GM19372 (cell line): Measurements from ENCODE around the gene IL1F10.
"Not testable (repeated sequence)": the region's sequence is repeated elsewhere in the genome, so short reads cannot be mapped to it uniquely, and the experiment has no call there.

Experiments used
- ATAC-seq: cut with Tn5 transposase; IDR thresholded peaks from one replicate; pipeline ENCODE4 v1.9.1; 2021; ENCODE audit warnings: mild to moderate bottlenecking, low read depth, moderate library complexity; ENCODE audit not compliant: unreplicated experiment

IL1F10 gene

DNA sequence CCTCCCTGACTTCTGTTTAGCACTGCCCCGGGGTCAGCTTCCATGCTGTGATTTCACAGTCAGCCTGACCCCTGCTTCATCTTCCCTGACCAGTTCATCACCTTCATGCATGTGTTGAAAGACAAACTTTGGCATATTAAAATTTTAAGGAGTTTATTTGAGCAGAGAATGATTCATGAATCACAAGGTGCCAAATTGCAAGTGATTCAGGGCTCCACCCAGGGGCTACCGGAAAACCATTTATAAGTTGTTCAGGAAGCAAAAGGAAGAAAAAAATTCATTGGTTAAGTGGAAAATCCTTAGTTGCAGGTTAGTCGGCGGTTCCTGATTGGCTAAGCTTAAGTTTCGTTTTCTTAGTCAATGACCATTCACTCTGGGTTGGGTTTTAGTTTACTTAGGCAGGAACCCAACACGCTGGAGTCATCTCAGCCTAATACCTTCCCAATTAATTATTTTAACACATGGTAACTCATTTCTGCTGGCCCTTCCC, 10.6 kb downstream of the IL1F10 start:
- ATAC-seq = no peak

DNA sequence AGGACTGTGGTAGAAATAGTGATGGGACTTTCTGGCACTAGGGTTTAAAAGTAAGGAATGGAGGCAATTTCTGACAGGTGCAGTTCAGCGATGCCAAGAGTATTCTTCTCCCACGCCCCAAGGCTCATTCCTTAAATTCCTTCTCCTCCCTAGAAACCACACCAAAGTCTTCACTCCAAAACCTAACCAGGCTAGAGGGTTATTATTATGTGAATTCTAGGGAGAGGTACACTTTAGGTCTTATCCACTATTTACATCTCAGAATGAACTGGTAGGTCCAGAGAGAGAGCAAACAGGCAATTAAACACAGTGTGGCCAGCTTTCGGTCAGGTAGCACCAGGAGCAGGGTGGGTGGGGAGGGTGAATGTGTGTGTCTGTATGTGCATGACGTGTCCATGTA, 11.4 kb downstream of the IL1F10 start:
- no peak for ATAC-seq

DNA sequence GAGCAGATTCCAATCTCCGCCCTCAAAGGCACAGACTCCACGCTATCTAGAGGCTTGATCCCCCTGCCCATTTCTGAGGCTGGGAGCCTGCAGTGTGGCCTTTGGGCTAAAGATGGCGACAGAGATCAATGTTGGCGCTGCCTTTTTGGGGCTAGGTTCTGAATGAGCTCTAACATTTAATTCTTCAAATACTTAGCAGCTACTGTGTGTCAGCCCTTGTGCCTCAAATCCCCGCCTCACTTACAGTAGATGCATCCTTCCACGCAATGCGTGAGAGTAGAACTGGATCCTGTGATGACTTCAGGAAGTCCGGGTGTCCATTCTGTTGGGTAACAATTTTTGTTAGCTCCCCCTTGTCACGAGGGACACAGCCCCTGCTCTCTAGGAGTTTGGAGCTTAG, 12.4 kb downstream of the IL1F10 start:
- no peak for ATAC-seq

DNA sequence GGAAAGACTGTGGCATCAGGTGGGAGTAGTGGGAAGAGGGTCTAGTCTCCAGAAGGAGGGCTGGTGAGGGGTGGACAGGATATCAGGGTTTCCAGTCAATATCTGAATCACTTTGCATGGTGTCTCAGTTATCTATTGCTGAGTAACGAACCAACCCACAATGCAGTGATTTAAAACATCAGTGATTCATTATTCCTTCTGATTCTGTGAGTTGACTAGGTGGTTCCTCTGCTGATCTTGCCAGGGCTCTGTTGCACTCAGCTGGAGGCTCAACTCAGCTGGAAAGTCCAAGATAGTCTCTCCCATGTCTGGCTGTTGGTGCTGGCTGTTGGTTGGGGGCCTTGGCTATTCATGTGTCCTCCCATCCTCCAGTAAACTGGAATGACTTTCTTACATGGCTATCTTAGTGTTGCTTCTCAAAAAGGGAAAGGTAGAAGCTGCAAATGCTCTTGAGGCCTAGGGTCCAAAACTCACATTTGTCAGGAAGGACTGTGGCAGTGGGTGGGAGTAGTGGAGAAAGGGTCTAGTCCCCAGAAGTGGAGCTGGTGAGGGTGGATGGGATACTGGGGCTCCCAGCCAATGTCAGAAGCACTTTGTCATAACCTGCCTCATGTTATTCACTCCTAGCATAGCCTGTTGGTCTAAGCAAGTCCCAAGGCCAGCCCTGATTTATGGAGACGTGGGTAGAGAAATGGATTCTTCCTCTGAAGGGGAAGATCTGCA, 13.9 kb downstream of the IL1F10 start:
- ATAC-seq = no peak

DNA sequence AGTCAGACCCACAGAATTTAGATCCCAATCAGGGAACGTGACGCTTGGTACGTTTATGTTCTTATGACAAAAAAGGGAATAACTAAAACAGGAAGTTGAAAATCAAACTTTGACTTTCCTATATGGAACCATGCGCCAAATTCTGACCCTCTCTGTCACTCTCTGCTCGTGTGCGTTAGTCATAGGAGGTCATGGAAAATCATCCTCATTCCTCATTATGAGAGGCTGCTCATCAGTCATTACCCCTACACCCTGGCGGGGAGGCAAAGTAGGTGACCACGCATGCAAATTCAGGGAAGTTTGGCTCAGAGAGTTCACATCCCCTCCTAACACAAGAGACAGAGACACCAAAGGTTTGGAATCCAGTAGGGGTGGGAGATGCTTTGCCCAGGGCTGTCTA, 15.5 kb downstream of the IL1F10 start:
- ATAC-seq = no peak

DNA sequence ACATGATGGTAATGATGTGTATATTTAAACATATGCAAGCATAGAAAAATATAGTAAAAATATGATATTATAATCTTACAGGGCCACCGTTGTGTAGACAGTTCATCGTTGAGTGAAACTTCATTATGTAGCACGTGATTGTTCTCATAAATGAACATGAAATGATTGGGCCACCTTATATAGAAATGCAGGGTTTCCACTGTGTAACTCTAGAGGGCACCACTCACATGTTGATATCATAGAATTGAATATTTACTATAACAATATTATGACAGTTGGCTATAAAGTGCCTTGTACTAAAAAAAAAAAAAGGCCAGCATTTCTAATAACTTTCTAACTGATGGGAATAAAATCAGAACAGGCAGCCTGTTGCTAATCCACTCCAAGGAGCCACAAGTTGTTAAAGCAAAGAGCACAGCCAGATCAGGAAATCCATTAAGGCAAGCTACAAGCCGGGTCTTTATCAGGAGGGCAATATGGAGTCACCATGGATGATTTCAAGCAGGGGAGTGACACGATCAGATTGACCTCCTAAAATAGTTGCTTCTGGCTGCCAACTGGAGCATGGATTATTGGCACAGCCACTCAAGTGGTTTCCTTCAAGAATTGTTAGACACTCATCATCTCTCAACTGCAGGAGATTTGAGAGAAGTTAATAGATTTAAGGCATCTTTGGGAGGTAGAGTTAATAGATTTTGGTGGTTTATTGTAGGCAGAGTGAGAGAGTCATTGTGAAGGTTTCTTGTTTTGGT, 16.7 kb downstream of the IL1F10 start:
- no peak for ATAC-seq

DNA sequence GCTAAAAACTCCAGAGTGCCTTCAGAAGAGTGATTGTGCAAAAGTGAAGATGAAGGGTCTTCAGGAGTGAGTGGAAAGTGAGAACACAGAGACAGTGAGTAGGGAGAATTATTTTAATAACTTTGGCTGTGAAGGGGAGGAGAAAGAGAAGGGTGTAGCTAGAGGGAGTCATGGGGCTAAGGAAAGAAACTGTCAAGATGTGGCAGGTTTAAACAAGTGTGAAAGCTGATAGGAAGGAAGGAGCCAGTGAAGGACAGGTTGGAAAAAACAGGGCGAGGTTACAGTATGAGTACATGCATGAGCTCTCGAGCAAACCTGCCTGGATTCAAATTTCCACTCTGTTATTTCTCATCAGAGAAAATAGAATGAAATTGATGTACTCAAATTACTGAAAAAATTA, 17.8 kb downstream of the IL1F10 start:
- no peak for ATAC-seq

DNA sequence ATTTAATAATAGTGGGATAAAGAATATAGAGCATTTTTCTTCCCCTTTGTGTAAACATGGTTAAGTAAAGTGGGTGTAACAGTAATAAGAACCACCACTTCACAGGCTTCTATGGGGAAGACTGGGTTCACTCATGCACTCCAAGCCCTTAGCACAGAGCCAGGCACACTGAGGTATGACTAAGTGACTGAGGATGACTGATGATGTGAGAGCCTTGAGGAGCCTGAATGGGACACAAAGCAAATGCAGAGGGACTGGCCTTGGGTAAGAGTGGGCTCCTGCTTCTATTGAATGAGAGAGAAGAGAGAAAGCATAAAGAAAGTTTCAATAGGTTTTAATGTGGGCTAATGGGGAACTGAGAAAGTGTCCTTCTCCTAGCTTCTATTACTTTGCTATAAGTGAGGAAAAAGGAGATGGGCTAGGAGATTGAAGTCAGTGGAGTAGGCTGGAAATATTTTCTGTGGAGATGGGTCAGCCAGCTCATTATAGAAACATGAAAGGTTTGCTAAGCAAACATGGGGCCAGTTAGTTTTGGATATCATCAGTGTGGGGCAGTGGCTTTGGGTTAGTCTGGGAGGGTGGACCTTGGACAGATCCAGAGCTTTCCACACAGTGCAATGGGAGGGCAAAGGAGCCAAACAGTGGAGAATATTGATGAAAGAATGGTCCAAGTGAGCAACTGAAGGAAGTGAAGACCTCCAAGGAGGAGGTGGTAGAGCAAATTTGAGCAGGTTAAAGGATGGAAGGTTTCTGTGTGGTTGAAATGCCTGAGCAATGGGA, 20.6 kb downstream of the IL1F10 start:
- no peak for ATAC-seq

DNA sequence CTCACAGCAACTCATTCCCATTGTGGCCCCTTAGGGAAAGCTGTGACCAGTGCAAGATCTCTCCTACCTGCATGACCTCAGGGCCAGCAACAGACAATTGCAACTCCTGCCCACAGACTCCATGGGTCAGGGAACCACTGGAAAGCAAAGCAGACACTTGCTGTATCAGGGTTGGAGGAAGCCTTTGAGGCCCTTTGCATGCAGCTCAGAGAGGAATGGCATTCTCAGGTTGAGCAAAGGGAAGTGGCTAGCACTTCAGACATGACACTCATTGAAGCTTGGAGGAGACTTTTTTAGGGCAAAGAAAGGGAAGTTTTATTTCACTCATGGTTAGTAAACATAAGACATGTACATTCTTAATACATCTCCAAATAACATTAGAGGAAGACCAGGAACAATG, 22.1 kb downstream of the IL1F10 start:
- no peak for ATAC-seq

DNA sequence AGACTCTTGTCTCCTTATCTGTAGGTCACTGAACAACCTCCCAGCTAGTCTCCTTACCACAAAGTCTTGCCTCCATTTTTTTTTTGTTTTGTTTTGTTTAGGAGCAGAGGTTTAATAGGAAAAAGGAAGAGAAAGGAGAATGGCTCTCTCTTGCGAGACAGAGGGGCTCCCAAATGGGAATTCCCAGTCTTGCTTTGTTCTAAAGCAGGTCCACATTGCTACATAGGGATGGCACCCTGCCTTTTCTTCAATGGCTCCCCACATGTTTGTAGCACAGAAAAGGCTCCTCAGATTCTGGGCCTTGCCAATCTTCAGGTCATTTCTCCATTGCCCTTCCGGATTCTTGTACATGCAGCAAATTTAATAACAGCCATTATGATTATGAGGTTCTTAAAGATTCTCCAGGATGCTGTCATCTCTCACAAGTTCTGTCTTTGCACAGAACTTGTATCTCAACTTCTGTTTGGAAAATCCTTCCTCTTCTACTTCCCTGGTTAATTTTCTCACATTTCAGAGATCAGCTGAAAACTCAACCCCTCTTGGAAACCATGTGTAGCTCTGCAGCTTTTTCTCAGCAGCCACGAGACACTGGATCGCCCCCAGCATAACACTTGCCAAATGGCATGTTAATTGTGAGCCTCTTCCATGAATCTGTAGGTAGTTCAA, 23.6 kb downstream of the IL1F10 start:
- no peak for ATAC-seq

DNA sequence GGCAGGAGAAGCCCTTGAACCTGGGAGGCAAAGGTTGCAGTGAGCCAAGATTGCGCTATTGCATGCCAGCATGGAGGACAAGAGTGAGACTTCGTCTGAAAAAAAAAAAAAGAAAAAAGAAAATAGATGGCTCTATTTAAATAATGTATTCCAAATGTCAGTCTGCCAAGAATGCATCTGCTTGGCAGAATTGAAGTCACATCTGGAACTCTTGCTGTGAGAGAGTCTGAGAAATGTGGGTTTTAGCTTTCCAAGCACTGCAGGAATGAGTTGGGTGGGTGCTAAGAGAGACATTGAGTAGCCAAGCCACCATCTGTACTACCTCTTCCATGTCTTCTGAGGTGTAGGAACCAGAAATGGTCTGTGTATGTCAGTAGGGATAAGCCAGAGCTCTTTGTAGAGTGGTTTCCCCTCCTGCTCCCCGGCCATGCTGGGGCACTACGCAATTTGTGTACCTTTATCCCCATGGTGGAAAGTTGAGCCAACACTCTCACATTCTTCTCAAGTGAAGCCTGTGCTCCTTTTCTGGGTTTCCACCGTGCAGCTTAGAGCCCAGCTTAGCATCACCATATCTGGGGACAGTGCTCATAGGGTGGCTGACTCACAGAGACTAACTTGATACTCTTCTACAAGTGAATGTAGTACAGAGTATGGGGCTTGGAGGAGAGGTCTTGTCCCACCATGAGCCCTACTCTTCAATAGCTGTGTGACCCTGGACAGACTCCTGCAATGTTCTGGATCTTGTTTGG, 25.3 kb downstream of the IL1F10 start:
- ATAC-seq = no peak

DNA sequence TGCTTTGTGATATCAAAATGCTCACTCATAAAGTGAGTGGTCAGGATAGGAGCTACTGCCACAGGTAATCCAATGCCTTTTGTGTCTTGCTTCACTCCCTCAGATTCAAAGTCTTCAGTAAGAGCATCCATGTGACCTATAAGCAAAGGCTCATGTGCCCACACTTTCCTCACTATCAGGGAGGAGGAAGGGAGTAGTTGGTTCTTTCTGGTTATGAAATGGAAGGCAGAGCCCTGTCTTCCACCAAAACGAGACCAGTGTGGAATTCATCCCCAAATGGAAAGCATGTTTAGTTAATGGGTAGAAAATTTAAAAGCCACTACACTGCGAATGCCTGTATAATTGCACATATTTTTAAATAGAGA, 25.8 kb downstream of the IL1F10 start:
- ATAC-seq = no peak

DNA sequence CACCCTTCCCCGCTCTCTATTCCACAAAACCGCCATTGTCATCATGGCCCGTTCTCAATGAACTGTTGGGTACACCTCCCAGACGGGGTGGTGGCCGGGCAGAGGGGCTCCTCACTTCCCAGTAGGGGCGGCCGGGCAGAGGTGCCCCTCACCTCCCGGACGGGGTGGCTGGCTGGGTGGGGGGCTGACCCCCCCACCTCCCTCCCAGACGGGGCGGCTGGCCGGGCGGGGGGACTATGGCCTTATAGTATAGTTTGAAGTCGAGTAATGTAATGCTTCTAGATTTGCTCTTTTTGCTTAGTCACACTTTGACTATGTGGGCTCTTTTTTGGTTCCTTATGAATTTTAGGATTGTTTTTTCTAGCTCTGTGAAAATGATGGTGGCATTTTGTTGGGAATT, 28.5 kb downstream of the IL1F10 start:
- not testable (repeated sequence) for ATAC-seq

DNA sequence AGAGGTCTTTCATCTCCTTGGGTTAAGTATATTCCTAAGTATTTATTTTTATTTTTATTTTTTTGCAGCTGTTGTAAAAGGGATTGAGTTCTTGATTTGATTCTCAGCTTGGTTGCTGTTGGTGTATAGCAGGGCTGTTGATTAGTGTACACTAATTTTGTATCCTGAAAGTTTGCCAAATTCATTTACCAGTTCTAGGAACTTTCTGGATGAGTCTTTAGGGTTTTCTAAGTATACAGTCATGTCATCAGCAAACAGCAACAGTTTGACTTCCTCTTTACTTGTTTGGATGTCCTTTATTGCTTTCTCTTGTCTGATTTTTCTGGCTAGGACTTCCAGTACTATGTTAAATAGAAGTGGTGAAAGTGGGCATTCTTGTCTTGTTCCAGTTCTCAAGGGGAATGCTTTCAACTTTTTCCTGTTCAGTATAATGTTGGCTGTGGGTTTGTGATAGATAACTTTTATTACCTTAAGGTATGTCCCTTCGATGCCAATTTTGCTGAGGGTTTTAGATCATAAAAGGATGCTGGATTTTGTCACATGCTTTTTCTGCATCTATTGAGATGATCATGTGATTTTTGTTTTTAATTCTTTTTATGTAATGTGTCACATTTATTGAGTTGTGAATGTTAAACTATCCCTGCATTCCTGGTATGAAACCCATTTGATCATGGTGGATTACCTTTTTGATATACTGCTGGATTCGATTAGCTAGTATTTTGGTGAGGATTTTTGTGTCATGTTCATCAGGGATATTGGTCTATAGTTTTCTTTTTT, 29.3 kb downstream of the IL1F10 start:
- not testable (repeated sequence) for ATAC-seq

DNA sequence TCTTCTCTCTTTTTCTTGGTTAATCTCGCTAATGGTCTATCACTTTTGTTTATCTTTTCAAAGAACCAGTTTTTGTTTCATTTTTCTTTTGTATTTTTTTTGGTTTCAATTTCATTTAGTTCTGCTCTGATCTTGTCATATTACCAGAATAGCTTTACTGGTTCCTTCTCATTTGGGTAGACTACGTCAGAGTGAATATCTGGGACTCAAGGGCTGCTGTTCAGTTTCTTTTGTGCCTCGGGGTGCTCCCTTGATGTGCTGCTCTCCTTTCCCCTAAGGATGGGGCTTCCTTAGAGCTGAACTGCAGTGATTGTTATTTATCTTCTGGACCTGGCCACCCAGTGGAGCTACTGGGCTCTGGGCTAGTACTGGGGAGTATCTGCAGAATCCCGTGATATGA, 30.3 kb downstream of the IL1F10 start:
- no peak for ATAC-seq

DNA sequence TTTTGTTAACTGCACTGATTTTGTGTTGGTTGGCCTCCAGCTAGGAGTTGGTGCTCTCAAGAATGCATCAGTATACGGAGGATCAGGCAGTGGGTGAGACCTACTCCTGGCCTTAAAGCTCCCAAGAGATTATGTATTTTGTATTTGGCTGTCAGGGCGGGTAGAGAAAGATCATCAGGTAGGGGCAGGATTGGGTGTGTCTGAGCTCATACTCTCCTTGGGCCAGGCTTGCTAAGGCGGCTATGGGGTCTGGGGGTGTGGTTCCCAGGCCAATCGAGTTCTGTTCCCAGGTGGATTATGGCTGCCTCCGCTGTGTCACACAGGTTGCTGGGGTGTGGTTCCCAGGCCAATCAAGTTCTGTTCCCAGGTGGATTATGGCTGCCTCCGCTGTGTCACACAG, 30.8 kb downstream of the IL1F10 start:
- no peak for ATAC-seq

DNA sequence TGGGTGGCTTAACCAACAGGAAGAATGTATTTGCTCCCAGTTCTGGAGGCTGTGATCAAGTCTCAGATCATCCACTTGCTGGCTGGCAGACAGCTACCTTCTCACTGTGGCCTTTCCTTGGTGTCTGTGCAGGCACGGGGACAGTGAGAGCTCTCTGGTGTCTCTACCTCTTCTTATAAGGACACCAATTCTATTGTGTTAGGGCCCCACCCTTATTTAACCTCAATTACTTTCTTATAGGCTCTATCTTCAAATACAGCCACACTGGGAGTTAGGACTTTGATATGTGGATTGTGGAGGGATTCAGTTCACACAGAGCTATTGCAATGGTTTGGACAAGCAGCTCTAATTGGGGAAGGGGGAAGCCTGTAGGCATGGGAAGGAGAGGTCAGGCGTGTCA, 34.4 kb downstream of the IL1F10 start:
- no peak for ATAC-seq

DNA sequence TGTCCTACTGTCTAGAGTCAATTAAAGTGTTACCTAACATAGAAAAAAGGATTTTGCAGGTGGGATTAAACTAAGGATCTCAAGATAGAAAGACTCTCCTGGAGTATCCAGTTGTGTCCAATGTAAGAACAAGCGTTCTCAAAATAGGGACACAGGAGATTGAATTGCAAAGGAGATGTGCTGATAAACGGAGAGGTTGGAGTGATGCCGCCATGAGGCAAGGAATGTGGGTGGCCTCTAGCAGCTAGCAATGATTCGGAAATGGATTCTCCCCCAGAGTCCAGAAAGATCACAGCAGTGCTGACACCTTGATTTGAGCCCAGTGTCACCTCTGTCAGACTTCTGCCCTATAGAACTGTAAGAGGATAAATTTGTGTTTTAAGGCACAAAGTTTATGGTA, 35.5 kb downstream of the IL1F10 start:
- no peak for ATAC-seq

DNA sequence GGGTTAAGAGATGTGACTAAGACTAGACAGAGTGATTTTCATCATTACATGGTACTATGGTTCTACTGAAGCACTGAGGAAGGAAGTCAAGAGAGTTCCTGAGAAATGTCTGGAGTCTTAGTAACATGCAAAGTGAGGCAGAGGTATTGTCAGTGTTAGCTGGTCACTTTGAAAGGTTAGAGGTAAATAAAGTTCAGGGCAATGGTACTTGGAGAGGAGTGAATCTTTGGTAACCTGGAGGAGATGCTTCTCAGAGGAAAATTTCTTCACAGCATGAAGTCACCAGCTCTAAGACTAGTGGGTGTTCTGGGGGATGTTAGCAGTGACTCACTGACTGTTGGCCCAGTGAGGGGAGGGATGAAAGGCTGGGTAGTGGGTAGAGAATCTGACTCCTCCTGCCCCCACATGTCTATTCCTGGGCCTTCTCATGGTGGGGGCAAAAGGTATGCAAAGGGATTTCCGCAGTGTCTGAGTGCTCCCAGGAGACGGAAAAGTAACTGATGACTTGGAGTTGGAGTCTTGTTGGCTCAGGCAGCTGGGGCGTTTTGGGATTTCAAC, 36.4 kb downstream of the IL1F10 start:
- ATAC-seq = no peak
